OCI-LY3 (cell line): Measurements from ENCODE around the gene TXNDC17.

ENCODE experiments used
- H2AFZ ChIP-seq: fragments of 200-600, 300-600 bp; shearing (Covaris generic); 2 replicates; pipeline ENCODE4 v1.6.0; 2014; ENCODE audit warnings: antibody characterized with exemption, low read depth, low read length
- H3K27ac ChIP-seq: fragments of 200-600, 300-600 bp; sonication (generic); 2 replicates; pipeline ENCODE4 v1.5.1; 2014; ENCODE audit warnings: mild to moderate bottlenecking, low read length, moderate library complexity, mixed read lengths
- H3K27me3 ChIP-seq: fragments of 200-600, 300-600 bp; sonication (generic); 2 replicates; pipeline ENCODE4 v1.6.1; 2014; ENCODE audit warnings: low read depth, low read length, mixed read lengths
- H3K36me3 ChIP-seq: fragments of 200-600, 300-600 bp; sonication (generic); replicated peaks from 2 replicates; pipeline ENCODE3; 2014; ENCODE audit warnings: low read depth, low read length, mixed read lengths
- H3K4me1 ChIP-seq: fragments of 300-600, 200-600 bp; sonication (generic); 2 replicates; pipeline ENCODE4 v1.6.1; 2014; ENCODE audit warnings: low read length, mixed read lengths
- H3K4me2 ChIP-seq: fragments of 200-600, 300-600 bp; sonication (generic); 2 replicates; pipeline ENCODE4 v1.6.1; 2014; ENCODE audit warnings: low read length, mixed read lengths
- H3K4me3 ChIP-seq: fragments of 300-600, 200-600 bp; sonication (generic); 2 replicates; pipeline ENCODE4 v1.5.1; 2014; ENCODE audit warnings: antibody characterized with exemption, mild to moderate bottlenecking, low read length, moderate library complexity
- H3K79me2 ChIP-seq: fragments of 300-600, 200-600 bp; shearing (Covaris generic); 2 replicates; pipeline ENCODE4 v1.6.1; 2014; ENCODE audit warnings: mild to moderate bottlenecking, low read length, mixed read lengths
- H3K9ac ChIP-seq: fragments of 300-600, 200-600 bp; shearing (Covaris generic); 2 replicates; pipeline ENCODE4 v1.6.0; 2014; ENCODE audit warnings: mild to moderate bottlenecking, low read length, moderate library complexity
- H3K9me3 ChIP-seq: fragments of 200-600, 300-600 bp; shearing (Covaris generic); 2 replicates; pipeline ENCODE4 v1.6.1; 2014; ENCODE audit warnings: low read length, mixed read lengths; ENCODE audit not compliant: insufficient read depth
- H4K20me1 ChIP-seq: fragments of 200-600, 300-600 bp; sonication (generic); 2 replicates; pipeline ENCODE4 v1.6.1; 2016; ENCODE audit warnings: low read length, mixed read lengths; ENCODE audit not compliant: insufficient read depth
- EZH2phosphoT487 ChIP-seq: fragments of 200-600 bp; shearing (Covaris generic); IDR thresholded peaks from 2 replicates; pipeline ENCODE4 v1.6.1; 2018; ENCODE audit warnings: antibody characterized with exemption, mixed run types, low read depth
- TF ChIP-seq, protein P1 (sequence below): fragments of 200-600, 300-600 bp; sonication (generic); IDR thresholded peaks from 2 replicates; pipeline ENCODE4 v1.5.1; 2014; ENCODE audit warnings: antibody characterized with exemption, low read length, low read depth

The TXNDC17 gene

DNA sequence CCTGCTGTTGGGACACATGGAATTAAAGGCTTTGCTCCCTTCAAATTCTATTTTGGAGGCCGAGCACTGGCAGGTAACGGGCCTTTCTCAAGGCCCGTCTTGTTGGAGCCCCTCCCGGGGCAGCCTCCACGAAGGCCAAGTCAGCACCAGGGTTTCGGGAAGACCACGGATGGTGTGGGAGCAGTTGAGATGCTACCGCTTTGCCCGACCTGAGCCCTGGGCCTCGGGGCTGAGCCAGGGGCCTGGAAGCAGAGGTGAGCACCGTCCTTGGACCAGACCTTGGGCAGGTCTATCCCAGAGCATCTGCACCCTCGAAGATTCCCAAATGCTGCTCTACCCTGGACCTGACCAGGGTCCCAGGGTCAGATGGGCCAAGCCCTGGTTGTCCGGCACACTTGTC is 33.7 kb downstream of the TXNDC17 start:
- Histone ChIP-seq H3K4me1 (no peaks in the 10 kb centered on the region), H3K4me2 (no peak overlapping the region), H3K27me3 (no peaks in the 10 kb centered on the region), H3K9me3 (no peaks in the 10 kb centered on the region), H3K79me2 (no peaks in the 10 kb centered on the region), H3K4me3 (no peak overlapping the region), H2AFZ (no peak overlapping the region), H3K36me3 (no peaks in the 10 kb centered on the region), H3K9ac (no peak overlapping the region), H3K27ac (no peak overlapping the region), H4K20me1 (no peaks in the 10 kb centered on the region)
- TF ChIP-seq, protein P1, sequence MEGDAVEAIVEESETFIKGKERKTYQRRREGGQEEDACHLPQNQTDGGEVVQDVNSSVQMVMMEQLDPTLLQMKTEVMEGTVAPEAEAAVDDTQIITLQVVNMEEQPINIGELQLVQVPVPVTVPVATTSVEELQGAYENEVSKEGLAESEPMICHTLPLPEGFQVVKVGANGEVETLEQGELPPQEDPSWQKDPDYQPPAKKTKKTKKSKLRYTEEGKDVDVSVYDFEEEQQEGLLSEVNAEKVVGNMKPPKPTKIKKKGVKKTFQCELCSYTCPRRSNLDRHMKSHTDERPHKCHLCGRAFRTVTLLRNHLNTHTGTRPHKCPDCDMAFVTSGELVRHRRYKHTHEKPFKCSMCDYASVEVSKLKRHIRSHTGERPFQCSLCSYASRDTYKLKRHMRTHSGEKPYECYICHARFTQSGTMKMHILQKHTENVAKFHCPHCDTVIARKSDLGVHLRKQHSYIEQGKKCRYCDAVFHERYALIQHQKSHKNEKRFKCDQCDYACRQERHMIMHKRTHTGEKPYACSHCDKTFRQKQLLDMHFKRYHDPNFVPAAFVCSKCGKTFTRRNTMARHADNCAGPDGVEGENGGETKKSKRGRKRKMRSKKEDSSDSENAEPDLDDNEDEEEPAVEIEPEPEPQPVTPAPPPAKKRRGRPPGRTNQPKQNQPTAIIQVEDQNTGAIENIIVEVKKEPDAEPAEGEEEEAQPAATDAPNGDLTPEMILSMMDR, result no peak
- no peak for TF ChIP-seq EZH2phosphoT487

DNA sequence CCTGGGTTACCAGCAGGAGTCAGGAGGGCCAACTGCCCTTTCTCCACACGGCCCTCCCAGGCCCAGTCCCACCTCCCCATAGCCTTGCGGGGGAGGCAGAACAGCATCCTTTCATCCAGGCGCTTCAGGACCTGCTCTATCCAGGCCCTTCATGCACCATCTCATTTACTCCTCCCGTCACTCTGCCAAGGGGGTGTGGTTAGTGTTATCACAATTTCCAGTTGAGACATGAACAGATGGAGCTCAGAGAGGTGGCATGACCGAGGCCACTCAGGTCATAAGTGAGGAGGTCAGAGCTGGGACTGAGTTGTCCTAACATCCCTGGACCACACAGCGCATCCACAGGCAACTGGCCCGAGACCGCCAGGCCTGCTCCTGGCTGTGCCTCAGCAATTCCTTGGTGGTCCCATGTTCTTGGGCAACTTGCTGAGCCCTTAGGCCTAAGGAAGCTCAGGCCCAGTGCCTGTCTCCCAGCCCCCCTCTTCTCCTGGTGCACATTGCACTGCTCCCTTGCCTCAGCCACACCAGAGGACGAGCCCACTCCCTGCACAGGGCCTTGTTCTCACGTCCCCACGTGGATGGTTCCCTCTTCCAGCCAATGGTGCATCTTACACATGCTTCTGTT is 34.5 kb downstream of the TXNDC17 start:
- no peaks in the 10 kb centered on the region for H3K27me3 ChIP-seq
- no peak overlapping the region for H3K4me3 ChIP-seq
- H2AFZ ChIP-seq, result no peak overlapping the region
- no peak overlapping the region for H3K9ac ChIP-seq
- H3K9me3 ChIP-seq, result no peaks in the 10 kb centered on the region
- H3K27ac ChIP-seq, result no peak overlapping the region
- H3K4me1 ChIP-seq, result no peaks in the 10 kb centered on the region
- H4K20me1 ChIP-seq, result no peaks in the 10 kb centered on the region
- H3K79me2 ChIP-seq, result no peaks in the 10 kb centered on the region
- TF ChIP-seq, protein P1, result no peak
- TF ChIP-seq EZH2phosphoT487, result no peak
- no peaks in the 10 kb centered on the region for H3K36me3 ChIP-seq
- H3K4me2 ChIP-seq, result no peak overlapping the region

DNA sequence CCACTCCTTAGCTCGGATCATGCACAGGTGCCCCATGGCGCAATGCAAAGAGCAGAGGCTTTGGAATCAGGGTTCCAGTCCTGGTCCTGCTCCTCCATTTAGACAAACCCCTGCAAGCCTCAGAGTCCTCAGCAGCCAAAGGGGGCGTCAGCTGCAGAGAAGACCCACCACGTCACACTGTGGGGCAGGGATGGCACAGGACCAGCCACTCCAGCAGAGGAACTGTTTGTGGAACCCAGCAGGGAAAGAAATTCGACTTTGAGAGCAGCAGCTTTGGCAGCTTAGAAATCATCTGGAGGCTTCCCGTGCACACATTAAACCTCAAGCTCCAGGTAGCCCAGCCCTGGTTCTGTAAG is 35.9 kb downstream of the TXNDC17 start:
- no peaks in the 10 kb centered on the region for H3K9me3 ChIP-seq
- no peaks in the 10 kb centered on the region for H4K20me1 ChIP-seq
- no peak overlapping the region for H2AFZ ChIP-seq
- no peaks in the 10 kb centered on the region for H3K79me2 ChIP-seq
- H3K27ac ChIP-seq, result no peak overlapping the region
- H3K4me3 ChIP-seq, result no peak overlapping the region
- H3K36me3 ChIP-seq, result no peaks in the 10 kb centered on the region
- H3K4me2 ChIP-seq, result no peak overlapping the region
- TF ChIP-seq EZH2phosphoT487, result no peak
- TF ChIP-seq, protein P1, result no peak
- no peak overlapping the region for H3K9ac ChIP-seq
- H3K27me3 ChIP-seq, result no peaks in the 10 kb centered on the region
- H3K4me1 ChIP-seq, result no peaks in the 10 kb centered on the region

DNA sequence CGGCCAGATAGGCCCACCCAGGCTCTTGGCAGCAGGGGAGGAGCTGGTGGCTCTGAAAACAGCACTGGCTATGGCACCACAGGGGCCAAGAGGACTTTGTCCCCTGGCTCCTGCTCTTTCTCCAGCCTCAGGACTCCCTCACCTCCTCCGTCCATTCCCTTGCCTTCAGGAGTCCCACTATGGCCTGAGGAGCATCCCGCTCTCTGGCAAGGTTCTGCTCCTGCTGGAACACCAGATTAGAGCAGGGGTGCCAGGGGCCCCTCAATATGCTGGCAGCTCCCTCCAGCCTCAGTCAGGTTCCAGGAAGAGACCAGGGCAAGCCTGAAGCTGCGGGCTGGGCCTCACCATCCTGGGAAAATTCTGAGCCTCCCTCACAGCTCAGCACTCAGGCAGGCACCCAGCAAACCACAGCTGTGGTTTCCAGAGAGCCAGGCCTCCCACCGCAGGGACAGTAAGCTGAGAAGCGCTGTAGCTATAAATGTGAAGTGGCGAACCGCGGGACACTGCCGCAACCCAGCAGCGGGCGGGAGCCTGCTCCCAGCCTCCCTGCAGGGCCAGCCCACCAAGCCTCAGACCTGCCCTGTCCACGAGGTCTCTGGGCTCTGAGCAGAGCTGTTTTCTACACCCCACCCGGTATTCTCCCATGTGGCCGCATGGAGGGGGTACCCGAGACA is 36.4 kb downstream of the TXNDC17 start:
- no peaks in the 10 kb centered on the region for H3K36me3 ChIP-seq
- no peaks in the 10 kb centered on the region for H3K79me2 ChIP-seq
- no peak overlapping the region for H3K4me3 ChIP-seq
- no peak overlapping the region for H3K4me2 ChIP-seq
- H3K9me3 ChIP-seq, result no peaks in the 10 kb centered on the region
- TF ChIP-seq, protein P1, result no peak
- TF ChIP-seq EZH2phosphoT487, result no peak
- no peak overlapping the region for H3K27ac ChIP-seq
- H3K27me3 ChIP-seq, result no peaks in the 10 kb centered on the region
- H3K9ac ChIP-seq, result no peak overlapping the region
- no peak overlapping the region for H2AFZ ChIP-seq
- H4K20me1 ChIP-seq, result no peaks in the 10 kb centered on the region
- H3K4me1 ChIP-seq, result no peaks in the 10 kb centered on the region
